Activated CD4-positive, alpha-beta T cell treated with anti-CD3 and anti-CD28 coated beads, Interleukin-2, amount 10 ng/mL, durations not matched to agents 7 days and 5 days (primary cell): ENCODE measurements around the gene GJA10. TPM values are rescaled to one million over a fixed set of nuclear protein-coding genes. Genes with fewer than 3 reads are reported as not detected.
"Not testable (repeated sequence)": the region's sequence is repeated elsewhere in the genome, so short reads cannot be mapped to it uniquely, and the experiment has no call there.

Experiments
- CTCF ChIA-PET: fragments of 350-600 bp; sonication (Branson Sonifier 250); formaldehyde crosslinking; loops from one replicate; lab custom pipeline; 2021; ENCODE audit warnings: antibody characterized with exemption; lab: Charles Lee
- POLR2A ChIA-PET: fragments of 350-600 bp; sonication (Branson Sonifier 250); formaldehyde crosslinking; loops from one replicate; lab custom pipeline; 2021; ENCODE audit warnings: antibody characterized with exemption; lab: Charles Lee
- DNase-seq: peaks from one replicate; pipeline ENCODE4 v3.0.0-alpha.2; 2020
- H3K27ac Mint-ChIP-seq: one replicate; pipeline ENCODE4 v1.8.0; 2021; ENCODE audit warnings: mild to moderate bottlenecking, moderate library complexity, mixed read lengths
- H3K27me3 Mint-ChIP-seq: one replicate; pipeline ENCODE4 v1.8.0; 2021; ENCODE audit warnings: mixed read lengths
- H3K36me3 Mint-ChIP-seq: one replicate; pipeline ENCODE4 v1.8.0; 2021; ENCODE audit warnings: low read depth, mixed read lengths
- H3K4me1 Mint-ChIP-seq: one replicate; pipeline ENCODE4 v1.8.0; 2021; ENCODE audit warnings: mixed read lengths
- H3K4me3 Mint-ChIP-seq: one replicate; pipeline ENCODE4 v1.8.0; 2021; ENCODE audit warnings: mild to moderate bottlenecking, moderate library complexity, mixed read lengths
- H3K9me3 Mint-ChIP-seq: one replicate; pipeline ENCODE4 v1.8.0; 2021; ENCODE audit warnings: mixed read lengths
- total RNA-seq, 2 experiments: library from RNA; stranded (reverse); gene quantifications; one replicate each; pipeline ENCODE4 v1.2.3, GENCODE V29; 2021

GJA10 gene
- not detected for total RNA-seq

DNA sequence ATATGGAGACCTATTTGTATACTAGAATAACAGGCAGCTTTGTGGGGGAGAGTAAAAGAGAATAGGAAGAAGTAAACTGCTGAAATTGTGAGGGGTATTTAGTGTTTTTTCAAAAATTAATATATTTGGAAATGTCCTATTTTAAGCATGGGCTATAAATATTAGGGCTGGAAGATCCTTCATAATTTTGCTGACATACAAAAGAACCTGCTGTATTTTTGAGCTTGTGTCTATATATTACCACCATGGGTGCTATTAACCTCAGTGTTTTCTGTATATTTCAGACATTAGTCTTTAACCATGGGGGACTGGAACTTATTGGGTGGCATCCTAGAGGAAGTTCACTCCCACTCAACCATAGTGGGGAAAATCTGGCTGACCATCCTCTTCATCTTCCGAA is at the start of gene GJA10:
TSS of gene GJA10 (plus strand) at position 301 of the 400 bp plus-strand sequence. CDS start at position 301, 0 bp downstream.
- H3K4me3 Mint-ChIP-seq, result no peak within 1 kb of the TSS
- H3K27me3 Mint-ChIP-seq, result peaks cover 34% of the 10 kb centered on the region
- no peaks in the 10 kb centered on the region for H3K36me3 Mint-ChIP-seq
- POLR2A ChIA-PET, result no interaction called here
- H3K27ac Mint-ChIP-seq, result no peak within 1 kb of the TSS
- H3K9me3 Mint-ChIP-seq, result no peaks in the 10 kb centered on the region
- no peak for DNase-seq
- peaks cover 2% of the 10 kb centered on the region for H3K4me1 Mint-ChIP-seq
- CTCF ChIA-PET, result no interaction called here

- H3K27ac Mint-ChIP-seq, result not testable (repeated sequence)
Observed at GRCh38 chr6:89847513-89847912, 46.8 kb upstream of the GJA10 start.

GRCh38 chr6:89853068-89853467 is 41.2 kb upstream of the GJA10 start:
- H3K27me3 Mint-ChIP-seq, result no peaks in the 10 kb centered on the region
- H3K27ac Mint-ChIP-seq, result peak overlapping the region; percentile 71
- H3K4me1 Mint-ChIP-seq, result peaks cover 9% of the 10 kb centered on the region
- POLR2A ChIA-PET, result interaction anchor here (0.8 kb wide), 1 partner anchor 854 kb away, joined by 7 read pairs; no protein-coding TSS in a partner anchor
- CTCF ChIA-PET, result interaction anchor here (0.6 to 1.8 kb wide), 3 partner anchors 10 to 26 kb away, joined by 3 to 5 read pairs (median 3); no protein-coding TSS in a partner anchor
- DNase-seq, result no peak
- peaks cover 58% of the 10 kb centered on the region for H3K36me3 Mint-ChIP-seq
- H3K4me3 Mint-ChIP-seq, result no peak overlapping the region
- H3K9me3 Mint-ChIP-seq, result no peaks in the 10 kb centered on the region

More at GRCh38 chr6:89847513-89847912, 46.8 kb upstream of the GJA10 start:
- peaks cover 14% of the 10 kb centered on the region for H3K4me1 Mint-ChIP-seq
- CTCF ChIA-PET, result interaction anchor here (0.6 to 1.1 kb wide), 3 partner anchors 10 to 1838 kb away, joined by 3 to 5 read pairs (median 4); no protein-coding TSS in a partner anchor
- DNase-seq, H3K27me3 Mint-ChIP-seq, POLR2A ChIA-PET, H3K4me3 Mint-ChIP-seq, H3K9me3 Mint-ChIP-seq: not testable (repeated sequence)
- H3K36me3 Mint-ChIP-seq, result peaks cover 44% of the 10 kb centered on the region

DNA sequence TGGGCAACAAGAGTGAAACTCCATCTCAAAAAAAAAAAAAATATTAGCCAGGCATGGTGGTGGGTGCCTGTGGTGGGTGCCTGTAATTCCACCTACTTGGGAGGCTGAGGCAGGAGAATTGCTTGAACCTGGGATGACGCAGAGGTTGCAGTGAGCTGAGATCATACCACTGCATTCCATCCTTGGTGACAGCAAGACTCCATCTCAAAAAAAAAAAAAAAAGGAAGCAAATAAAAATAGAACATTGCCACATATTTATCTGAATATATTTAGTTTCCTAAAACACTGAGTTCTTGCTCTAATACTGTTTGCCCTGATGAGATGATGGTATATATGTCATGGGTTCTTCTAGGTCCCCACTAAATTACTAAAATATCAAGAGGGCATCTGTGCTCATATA is 36.2 kb upstream of the GJA10 start:
- DNase-seq, result no peak
- ChIA-PET POLR2A (no interaction called here), CTCF (no interaction called here)
- Mint-ChIP-seq H3K9me3 (peaks cover 12% of the 10 kb centered on the region), H3K27ac (no peak overlapping the region), H3K36me3 (peaks cover 58% of the 10 kb centered on the region), H3K4me1 (peaks cover 23% of the 10 kb centered on the region), H3K4me3 (no peak overlapping the region), H3K27me3 (no peaks in the 10 kb centered on the region)

DNA sequence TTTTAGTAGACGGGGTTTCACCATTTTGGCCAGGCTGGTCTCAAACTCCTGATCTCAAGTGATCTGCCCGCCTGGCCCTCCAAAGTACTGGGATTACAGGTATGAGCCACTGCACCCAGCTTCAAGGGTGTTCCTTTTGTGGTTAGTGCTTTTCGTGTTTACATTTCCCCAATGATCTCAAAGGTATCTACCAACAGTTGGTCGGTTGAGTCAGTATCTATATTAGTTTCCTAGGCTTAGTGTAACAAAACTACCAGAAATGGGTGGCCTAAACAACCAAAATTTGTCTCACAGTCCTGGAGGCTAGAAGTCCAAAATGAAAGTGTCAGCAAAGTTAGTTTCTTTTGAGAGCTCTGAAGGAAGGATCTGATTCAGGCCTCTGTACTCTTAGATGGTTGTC is 34.5 kb upstream of the GJA10 start:
- peaks cover 16% of the 10 kb centered on the region for H3K9me3 Mint-ChIP-seq
- no peak for DNase-seq
- H3K4me1 Mint-ChIP-seq, result peaks cover 21% of the 10 kb centered on the region
- peak overlapping the region; percentile 61 for H3K27ac Mint-ChIP-seq
- H3K27me3 Mint-ChIP-seq, result no peaks in the 10 kb centered on the region
- no peak overlapping the region for H3K4me3 Mint-ChIP-seq
- CTCF ChIA-PET, result interaction anchor here (0.7 kb wide), 1 partner anchor 183 kb away, joined by 4 read pairs; no protein-coding TSS in a partner anchor
- peaks cover 62% of the 10 kb centered on the region for H3K36me3 Mint-ChIP-seq
- POLR2A ChIA-PET, result no interaction called here

DNA sequence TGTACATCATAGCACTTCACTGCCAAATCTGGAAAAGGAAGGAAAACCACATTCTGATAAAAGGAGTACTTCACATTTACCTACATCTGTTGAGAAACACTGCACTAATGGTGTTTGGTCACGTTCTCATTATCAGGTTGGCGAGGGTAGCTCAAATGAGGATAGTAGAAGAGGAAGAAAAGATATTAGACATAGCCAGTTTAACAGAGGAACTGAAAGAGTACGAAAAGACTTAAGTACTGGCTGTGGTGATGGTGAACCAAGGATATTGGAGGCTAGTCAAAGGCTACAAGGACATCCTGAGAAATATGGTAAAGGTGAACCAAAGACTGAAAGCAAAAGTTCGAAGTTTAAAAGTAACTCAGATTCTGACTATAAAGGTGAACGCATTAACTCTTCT is 32.0 kb upstream of the GJA10 start:
- Mint-ChIP-seq H3K4me3 (no peak overlapping the region), H3K27me3 (no peaks in the 10 kb centered on the region), H3K36me3 (peaks cover 75% of the 10 kb centered on the region), H3K9me3 (peaks cover 16% of the 10 kb centered on the region), H3K4me1 (peaks cover 21% of the 10 kb centered on the region), H3K27ac (no peak overlapping the region)
- CTCF ChIA-PET, result interaction anchor here (0.5 to 2.2 kb wide), 3 partner anchors 10 to 198 kb away, joined by 3 to 5 read pairs (median 3); no protein-coding TSS in a partner anchor
- no peak for DNase-seq
- POLR2A ChIA-PET, result no interaction called here

DNA sequence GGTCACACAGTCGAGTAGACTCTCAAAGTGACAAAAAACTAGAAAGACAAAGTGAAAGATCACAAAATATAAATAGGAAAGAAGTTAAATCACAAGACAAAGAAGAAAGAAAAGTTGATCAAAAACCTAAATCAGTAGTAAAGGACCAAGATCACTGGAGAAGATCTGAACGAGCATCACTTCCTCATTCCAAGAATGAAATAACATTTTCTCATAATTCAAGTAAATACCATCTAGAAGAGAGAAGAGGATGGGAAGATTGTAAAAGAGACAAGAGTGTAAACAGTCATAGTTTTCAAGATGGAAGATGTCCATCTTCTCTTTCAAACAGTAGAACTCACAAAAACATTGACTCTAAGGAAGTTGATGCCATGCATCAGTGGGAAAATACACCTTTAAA is 31.6 kb upstream of the GJA10 start:
- ChIA-PET CTCF (interaction anchor here (0.6 to 2.2 kb wide), 2 partner anchors 10 to 24 kb away, joined by 3 to 5 read pairs; no protein-coding TSS in a partner anchor), POLR2A (no interaction called here)
- Mint-ChIP-seq H3K36me3 (peaks cover 77% of the 10 kb centered on the region), H3K4me3 (no peak overlapping the region), H3K4me1 (peaks cover 21% of the 10 kb centered on the region), H3K27ac (no peak overlapping the region), H3K27me3 (no peaks in the 10 kb centered on the region), H3K9me3 (peaks cover 16% of the 10 kb centered on the region)
- DNase-seq, result no peak

- no peak for DNase-seq
- ChIA-PET CTCF (interaction anchor here (0.6 to 1.2 kb wide), 3 partner anchors 12 to 266 kb away, joined by 3 to 4 read pairs (median 4); no protein-coding TSS in a partner anchor), POLR2A (interaction anchor here (0.6 kb wide), 1 partner anchor 610 kb away, joined by 3 read pairs; no protein-coding TSS in a partner anchor)
- Mint-ChIP-seq H3K27ac (no peak overlapping the region), H3K36me3 (peaks cover 83% of the 10 kb centered on the region), H3K4me1 (peaks cover 12% of the 10 kb centered on the region), H3K9me3 (peaks cover 13% of the 10 kb centered on the region), H3K27me3 (no peaks in the 10 kb centered on the region), H3K4me3 (no peak overlapping the region)
Observed at GRCh38 chr6:89866024-89866678, 28.1 kb upstream of the GJA10 start.

GRCh38 chr6:89873721-89874120 is 20.5 kb upstream of the GJA10 start:
- DNase-seq, result no peak
- ChIA-PET CTCF (no interaction called here), POLR2A (no interaction called here)
- H3K4me1 Mint-ChIP-seq, result peaks cover 4% of the 10 kb centered on the region
- no peaks in the 10 kb centered on the region for H3K27me3 Mint-ChIP-seq
- H3K4me3 Mint-ChIP-seq, result no peak overlapping the region
- peaks cover 39% of the 10 kb centered on the region for H3K36me3 Mint-ChIP-seq
- no peaks in the 10 kb centered on the region for H3K9me3 Mint-ChIP-seq
- no peak overlapping the region for H3K27ac Mint-ChIP-seq

DNA sequence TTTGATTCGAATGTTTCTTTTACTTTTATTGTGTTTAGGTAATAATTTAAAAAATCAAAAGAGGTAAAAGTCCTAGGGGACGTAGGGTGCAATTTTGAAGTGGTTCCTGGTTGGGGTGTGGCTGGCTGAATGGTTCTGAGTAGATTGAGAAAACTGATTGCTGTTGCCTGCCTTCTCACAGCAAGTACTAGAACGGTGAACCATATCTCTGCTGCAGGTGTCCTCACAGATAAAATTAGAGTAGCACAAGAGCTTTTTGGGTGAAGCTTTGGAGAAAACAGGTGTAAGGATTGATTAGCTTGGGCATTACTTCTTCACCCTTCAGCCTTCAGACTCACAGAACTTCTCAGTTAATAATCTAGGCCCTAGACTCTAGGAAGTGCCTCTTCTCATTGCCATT is 19.8 kb upstream of the GJA10 start:
- no peak for DNase-seq
- Mint-ChIP-seq H3K27me3 (no peaks in the 10 kb centered on the region), H3K4me1 (peaks cover 4% of the 10 kb centered on the region), H3K36me3 (peaks cover 34% of the 10 kb centered on the region), H3K9me3 (no peaks in the 10 kb centered on the region), H3K4me3 (no peak overlapping the region), H3K27ac (no peak overlapping the region)
- ChIA-PET CTCF (no interaction called here), POLR2A (no interaction called here)

- Mint-ChIP-seq H3K4me1 (peaks cover 9% of the 10 kb centered on the region), H3K4me3 (no peak overlapping the region), H3K9me3 (no peaks in the 10 kb centered on the region), H3K36me3 (no peaks in the 10 kb centered on the region), H3K27me3 (peaks cover 17% of the 10 kb centered on the region), H3K27ac (no peak overlapping the region)
- CTCF ChIA-PET, result interaction anchor here (1.6 kb wide), 1 partner anchor 52 kb away, joined by 3 read pairs; no protein-coding TSS in a partner anchor
- no peak for DNase-seq
- POLR2A ChIA-PET, result no interaction called here
Observed at GRCh38 chr6:89886378-89887120, 7.7 kb upstream of the GJA10 start.

DNA sequence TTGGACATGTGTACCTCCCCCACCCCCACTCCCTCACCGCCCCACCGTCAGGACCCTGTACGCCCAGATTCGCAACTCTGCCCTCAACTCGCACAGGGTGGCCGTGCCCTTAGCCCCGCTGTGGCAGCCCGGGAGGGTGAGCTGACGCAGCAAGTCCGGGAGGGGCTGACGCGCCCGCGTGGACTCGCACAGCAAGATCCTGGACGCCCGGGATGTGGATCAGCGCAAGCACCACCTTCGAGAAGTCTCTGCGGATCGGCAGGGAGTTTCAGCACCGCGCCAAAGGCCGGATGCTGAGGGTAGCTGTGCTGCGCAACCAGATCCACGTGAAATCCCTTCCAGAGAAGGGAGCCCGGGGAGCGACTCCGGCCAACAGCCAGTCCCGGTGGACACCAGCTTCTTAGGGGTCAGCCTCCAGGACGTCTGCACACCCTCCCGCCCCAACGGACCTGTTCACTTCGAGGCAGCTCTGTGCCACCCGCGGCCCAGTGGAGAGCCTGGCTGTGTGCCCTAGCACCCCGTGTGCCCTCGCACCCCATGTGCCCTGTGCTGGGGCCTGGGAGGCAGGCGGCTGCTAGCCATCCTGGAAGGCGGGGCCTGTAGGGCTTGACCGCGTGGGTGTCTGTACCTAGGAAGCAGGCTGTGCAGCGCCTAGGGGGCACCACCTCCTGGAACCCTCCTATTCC is 6.7 kb upstream of the GJA10 start:
- Mint-ChIP-seq H3K27ac (no peak overlapping the region), H3K27me3 (peaks cover 18% of the 10 kb centered on the region), H3K9me3 (no peaks in the 10 kb centered on the region), H3K36me3 (no peaks in the 10 kb centered on the region), H3K4me3 (no peak overlapping the region), H3K4me1 (peaks cover 9% of the 10 kb centered on the region)
- ChIA-PET CTCF (interaction anchor here (0.7 to 1.6 kb wide), 2 partner anchors 50 to 777 kb away, joined by 3 to 6 read pairs; no protein-coding TSS in a partner anchor), POLR2A (no interaction called here)
- no peak for DNase-seq
